Activated T-helper 1 cell treated with Interleukin-2 at 50 U/mL for 16 hours (primary cell): ENCODE measurements around the gene CA5A.
"Not testable (repeated sequence)": the region's sequence is repeated elsewhere in the genome, so short reads cannot be mapped to it uniquely, and the experiment has no call there.

Source experiments
- DNase-seq: peaks from one replicate; pipeline ENCODE4 v3.0.0-alpha.2; 2020; ENCODE audit warnings: low read depth

The CA5A gene

DNA sequence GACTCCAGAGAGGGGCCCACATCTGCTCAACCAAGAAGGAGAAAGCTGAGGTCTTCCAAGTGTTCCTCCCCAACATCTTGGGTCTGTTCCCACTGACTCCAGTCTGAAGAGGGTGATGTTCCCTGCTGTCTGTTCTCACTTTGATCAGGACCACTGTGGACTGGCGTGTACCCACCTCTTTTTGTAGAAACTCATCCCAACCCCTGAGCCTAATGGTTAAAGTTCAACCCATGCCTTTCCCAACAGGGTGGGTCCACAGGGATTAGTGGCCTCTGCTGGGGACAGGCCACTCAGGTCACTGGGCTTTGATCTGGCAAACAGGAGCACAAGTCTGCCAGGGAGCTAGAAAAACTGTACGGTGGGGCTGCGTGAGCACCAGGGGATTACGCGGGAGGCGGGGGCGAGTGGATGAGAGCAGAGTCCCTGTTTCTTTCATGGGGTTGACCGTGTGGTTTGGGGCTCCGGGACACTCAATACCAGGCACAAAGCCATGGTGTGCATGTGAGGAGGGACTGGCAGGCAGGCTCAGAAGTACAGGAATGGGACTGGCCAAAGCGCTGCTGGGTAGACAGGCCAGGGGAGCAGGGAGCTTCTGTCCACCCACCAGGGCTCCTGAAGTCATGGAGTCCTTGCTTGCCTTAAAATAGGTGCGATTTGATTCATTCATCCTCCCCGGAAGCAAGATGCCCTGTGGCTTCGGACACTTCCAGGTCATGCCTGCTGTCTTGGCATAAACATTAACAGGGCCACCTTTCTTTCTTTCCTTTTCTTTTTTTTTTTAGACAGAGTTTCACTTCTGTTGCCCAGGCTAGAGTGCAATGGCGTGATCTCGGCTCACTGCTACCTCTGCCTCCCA, at the start of gene CA5A:
CA5A (minus strand) TSS at position 155 of the 856 bp plus-strand sequence; CDS start at position 76, 79 bp downstream.
- no peak for DNase-seq

DNA sequence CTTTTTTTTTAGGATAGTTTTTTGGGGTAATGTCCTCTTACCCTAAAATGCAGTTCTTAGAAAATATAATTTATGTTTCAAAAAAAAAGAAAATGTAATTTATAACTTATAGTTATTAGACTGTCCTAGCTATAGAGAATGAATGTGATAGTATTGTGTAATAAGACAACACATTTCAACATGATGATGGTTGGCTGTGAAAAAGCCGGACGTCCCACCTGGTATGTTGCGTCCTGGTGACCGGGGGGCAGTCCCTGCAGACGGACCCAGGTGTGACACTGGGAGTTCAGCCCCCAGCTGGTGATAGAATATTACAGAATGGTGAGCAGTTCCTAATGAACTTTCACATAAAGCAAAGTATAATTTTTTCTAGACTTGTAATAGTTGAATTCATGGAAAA, 49.2 kb upstream of the CA5A start:
- DNase-seq: not testable (repeated sequence)

DNA sequence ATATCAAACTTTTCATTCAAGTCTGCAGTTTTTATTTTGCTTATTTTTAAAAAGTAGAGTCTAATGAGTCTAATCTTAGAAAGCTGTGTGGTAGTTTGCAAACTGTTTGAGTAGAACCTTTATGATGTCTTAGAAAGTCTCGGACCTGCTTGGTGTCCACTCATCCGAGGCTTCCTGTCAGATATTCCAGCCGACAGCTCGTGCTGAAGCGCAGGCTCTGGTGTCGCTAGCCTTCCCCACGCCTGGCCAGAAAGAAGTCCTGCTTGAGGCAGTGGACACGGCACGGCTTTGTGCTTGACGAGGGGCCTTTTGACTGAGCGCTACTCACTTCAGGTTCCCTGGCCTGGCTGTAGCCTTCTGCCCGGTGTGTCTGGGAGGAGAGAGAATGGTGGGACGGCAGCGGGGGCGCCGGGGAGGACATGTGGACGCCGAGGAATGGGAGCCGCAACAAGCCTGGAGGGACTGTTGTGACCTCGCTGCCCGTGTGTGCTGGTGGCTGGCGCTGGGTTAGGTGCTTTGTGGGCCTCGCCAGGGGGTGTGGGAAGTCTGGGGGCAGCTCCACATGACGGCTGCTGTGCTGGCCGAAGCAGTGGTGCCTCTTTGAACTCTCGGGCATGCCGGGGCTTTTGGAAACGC, 48.4 kb upstream of the CA5A start:
- DNase-seq: no peak

DNA sequence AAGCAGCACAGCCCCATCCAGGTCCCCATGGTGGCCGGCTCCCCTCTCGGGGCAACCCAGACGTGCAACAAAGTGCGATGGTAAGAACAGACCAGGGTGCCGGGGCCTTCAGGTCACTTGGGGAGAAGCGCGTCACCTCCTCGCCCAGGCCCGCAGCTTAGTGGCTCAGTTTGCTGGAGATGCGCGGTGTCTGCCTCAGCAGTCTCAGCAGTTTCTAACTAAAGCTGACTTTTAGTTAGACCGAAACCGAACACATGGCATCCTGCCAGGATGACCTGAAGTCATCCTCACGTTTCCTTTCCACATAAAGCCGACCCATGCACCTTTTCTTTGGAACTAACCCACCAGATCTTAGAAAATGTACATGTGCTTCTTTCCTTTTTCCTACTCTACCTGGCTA, 47.9 kb upstream of the CA5A start:
- not testable (repeated sequence) for DNase-seq

DNA sequence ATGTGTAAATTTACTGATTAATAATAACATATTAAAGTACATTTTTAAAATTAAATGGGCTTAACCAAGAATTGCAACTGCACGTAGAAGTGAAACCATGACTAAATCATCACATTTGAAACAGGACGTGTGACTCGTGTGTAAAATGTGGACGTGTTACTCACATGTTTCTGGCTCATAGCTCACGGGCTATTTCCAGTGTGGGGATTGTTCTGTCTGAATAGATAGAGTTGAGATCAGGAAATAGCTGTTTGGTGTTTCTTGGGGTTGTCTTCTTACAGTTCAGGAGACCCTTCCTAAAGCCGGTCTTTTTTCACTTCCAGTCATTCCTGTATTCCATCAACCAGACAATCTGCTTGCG, 47.4 kb upstream of the CA5A start:
- DNase-seq: not testable (repeated sequence)

DNA sequence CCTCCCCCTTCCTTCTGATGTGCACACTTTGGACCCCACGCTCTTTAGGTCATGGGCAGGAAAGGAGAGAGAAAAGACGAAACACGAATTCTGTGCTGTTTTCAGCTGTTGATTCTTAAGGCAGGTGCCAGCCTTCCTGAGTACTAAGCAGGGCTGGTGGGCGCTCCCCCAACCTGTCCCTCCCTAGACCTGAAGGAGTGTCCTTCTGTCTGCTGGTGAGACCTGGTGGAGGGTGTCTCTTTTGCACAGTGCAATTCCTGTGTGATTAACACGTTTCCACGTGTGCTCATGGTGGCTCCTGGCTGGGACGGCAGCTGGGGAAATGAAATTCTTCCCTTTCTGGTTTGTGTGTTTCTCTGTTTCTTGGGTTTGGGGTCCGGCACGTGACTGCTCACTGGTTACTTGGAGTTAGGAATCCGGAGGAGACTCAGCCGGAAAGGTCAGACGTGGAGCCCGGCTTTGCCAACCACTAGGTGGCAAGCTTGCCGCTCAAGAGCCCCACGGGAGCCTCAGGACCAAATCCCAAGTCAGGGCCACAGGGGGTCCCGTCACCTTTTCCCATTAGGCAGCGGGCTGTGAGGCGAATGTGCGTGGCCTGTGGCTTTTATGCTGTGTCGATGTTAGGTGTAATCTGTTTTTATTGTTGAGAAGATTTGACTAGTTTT, 46.9 kb upstream of the CA5A start:
- not testable (repeated sequence) for DNase-seq

DNA sequence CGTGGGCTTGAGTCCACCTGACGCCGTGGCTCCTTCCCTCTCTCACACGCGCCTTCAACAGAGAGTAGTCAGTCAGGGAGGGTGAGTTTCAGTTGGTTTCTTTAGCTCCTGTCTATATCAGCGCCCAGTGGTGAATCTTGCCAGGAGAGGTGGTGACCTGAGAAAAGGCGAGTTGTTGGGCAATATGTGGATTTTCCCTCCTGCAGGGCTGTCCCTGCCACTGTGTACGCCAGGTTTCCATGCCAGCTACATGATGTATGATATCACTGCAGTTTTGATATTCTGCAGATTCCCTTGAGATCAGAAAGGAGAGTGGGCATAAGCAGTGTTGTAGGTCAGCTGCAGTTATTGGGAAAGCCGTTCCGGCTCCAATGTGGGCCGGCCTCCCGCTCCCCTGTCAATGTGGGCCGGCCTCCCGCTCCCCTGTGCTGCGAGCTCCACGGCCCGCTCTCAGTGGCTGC, 46.3 kb upstream of the CA5A start:
- no peak for DNase-seq

DNA sequence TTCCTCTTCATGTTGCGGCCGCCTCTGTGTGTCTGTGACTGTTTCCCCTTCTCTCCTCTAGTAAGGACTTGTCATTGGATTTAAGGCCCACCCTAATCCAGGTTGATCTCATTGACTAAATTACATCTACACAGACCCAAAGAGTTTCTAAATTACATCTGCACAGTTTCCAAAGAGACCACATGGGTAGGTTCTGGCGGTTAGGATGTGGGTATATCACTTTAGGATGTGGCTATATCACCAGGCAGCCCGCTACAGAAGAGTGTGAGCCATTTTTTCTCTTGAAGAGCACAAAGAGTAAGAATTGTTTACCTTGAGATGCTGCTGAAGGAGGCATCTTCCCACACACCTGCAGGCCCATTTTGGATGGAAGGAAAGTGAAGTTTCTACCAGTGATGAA, 45.0 kb upstream of the CA5A start:
- DNase-seq: not testable (repeated sequence)

DNA sequence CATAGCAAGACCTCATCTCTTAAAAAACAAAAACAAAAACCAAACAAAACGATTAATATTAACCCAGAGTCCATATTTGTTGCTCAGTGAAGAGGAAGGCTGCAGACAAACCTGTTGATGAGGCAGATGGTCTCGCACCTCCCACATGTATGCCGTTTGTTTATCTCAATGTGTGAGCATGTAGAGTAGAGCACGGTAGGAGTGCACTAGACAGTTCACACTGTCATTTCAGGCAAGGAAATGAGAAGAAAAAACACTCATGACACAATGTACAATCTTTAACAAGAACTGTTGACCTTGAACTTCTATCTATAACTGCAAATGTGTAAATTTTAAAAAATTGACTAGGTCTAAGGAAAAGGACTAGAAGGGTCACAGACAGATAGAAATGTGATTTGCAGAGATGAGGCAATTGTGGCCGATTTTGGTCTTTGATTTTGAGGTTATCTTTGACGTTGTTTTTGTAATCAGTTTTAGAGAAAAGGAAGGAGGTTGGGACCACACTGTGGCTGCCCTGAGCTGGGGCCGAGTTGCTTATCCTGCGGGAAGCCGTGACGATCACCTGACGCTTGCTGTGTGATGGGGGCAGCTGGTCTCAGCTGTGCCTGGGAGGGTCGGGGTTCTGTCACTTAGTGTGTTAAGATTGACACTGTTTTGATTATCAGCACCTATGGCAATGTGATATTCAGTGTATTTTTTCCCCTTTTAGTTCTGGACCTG, 43.7 kb upstream of the CA5A start:
- not testable (repeated sequence) for DNase-seq

DNA sequence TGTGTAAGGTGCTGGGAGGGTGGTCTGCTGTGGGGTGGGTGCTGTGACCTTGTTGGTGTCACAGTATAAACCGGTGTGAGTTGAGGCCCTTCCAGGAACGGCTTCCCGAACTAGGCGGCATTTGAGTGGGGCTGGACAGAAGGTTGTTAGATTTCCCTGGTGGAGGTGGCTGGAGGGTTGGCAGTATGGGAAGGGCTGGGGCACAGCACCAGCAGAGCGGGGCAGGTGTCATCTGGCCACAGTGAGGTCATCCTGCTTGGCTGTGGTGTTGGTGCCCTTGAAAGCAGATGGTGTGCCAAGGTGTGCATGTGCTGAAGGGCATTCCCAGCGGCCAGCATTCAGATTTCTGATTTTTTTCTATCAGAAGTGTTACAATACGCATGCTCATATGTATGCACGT, 43.0 kb upstream of the CA5A start:
- no peak for DNase-seq

DNA sequence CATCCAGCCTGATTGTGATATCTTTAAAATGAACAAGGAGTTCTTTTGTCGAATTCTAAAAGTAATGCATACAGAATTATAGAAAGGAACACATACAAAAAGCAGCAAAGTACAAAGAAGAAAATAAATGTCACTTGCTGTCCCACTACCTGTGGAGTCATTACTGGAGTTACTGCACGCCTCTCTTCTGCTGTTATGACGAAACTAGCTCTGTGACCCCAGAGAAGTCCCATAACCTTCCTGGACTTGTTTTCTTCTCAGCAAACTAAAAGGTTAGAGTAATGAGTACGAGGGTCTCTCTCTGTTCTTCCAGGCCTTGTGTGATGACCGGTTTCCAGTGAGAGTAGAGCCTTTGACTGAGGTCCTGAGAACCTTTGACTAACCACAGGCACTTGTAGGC, 41.8 kb upstream of the CA5A start:
- DNase-seq: no peak

DNA sequence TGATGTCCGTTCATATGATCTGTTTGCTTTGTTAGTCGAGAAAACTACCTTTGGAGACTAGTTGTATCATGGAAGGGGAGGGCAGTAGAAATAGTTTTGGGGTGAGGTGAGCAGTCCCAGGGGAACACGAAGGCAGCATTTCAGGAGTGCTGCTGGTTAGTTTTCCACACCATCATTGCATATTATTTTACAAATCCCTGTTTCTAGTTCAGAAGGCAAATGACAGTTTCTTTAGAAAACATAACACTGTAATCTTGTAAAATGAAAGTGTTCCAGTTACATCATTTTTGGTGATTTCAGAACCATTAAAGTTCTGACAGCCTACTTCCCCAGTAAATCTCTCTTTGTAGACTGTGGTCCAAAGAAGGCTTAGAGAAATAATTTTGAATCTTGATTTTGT, 40.3 kb upstream of the CA5A start:
- DNase-seq: no peak

DNA sequence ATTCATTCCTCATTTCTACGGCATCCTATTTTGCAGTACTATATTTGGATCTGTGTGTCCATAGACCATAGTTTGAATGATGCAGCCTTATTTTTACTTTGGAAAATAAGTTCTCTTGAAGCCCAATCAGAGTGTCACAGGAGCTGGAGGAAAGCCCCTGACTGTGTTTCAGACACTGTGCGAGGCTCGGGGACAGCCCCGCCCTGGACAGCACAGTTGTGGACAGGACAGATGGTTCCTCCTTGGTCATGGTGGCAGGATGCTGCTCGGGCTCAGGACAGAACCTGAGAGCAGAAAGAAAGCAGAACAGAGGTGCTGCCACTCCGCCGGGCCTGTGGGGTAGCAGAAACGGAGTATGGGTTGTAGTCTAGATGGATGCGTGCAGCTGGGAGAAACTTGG, 37.8 kb upstream of the CA5A start:
- no peak for DNase-seq

DNA sequence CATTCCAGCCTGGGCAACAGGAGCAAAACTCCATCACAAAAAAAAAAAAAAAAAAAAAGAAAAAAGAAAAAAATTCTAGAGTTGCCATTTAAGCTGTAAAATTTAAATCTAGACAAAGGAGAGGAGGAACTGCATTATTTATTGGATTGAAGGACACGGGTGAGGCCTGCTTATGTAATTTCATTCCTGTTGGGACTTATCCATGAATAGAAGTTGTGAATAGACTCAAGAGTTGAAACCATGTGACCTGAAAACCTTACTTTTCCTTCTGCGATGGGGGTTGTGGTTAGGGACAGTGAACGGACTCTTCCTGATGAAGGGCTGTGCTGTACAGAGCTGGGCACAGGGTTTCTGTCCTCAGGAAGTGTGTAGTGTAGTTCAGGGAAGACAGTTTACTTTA, 37.4 kb upstream of the CA5A start:
- no peak for DNase-seq

DNA sequence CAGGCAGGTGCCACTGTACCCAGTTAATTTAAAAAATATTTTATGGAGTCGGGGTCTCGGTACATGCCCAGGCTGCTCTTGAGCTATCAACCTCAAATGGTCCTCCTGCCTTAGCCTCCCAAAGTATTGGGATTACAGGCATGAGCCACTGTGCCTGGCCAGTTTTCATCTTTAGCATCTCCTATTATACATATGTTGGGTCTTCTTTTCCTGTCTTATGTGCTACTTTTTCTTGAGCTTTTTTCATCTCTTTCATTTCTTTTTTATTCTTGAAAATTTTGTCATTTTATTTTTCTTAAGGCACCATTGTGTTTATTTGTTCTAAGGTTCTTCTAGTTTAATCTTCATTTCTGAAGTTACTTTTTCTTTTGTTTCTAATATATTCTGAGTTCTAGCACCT, 35.6 kb upstream of the CA5A start:
- no peak for DNase-seq

DNA sequence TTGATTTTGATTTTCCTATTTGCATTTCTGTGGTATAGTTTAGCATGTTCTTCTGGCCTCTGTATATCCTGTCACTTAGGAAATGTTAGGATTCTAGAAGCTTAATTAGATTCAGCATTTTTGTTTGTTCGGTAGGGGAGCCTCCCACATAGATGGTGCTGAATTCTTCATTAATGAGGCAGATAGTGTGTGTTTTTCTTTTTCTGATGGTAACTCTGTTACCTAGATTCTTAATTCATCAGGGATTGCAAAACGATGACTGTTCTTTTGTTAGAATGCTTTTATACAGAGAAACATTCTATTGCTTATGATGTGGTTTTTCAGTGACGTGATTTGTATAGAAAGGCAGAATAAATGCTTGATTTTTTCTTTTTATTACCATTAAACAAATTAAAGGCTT, 33.9 kb upstream of the CA5A start:
- DNase-seq: no peak

DNA sequence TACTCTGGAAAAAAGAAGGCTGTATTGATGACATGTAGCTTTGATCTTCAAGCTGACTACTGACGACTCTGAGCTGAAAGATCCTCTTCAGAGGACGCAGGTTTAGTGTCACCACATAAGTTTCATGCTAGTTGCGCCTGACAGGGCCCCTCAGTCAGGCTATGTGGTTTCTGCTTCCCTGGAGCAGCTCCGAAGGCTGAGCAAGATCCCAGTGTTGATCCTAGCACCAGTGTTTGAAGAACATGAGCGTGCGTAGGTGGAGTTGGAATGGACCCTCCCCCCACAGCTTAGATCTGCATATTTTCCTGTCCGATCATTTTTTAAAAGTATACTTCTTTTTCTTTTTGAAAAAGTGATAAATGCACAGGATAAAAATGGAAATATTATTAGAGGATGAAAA, 32.2 kb upstream of the CA5A start:
- DNase-seq: no peak

DNA sequence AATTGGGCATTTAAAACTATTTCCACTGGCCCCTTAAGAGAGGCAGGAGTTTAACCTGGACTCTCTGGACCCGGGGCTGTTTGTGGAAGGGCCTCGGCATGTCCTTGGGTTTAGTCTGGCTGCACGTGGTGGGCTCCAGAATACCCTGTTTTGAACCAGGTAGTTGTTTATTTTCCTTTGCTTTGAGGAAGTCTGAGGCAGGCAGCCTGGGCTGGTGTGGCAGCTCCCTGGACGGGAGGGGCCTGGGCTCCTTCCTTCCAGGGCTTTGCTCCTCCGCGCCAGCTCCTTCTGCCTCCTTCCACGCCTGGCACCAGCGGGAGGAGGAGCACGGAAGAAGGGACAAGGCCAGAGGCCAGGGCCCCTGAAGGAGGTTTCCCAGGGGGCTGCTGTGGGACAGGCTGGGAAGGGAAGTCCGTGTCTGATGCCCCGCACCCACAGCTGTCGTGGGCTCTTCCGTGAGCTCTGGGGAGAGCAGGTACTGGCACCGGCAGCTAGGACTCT, 30.4 kb upstream of the CA5A start:
- no peak for DNase-seq

DNA sequence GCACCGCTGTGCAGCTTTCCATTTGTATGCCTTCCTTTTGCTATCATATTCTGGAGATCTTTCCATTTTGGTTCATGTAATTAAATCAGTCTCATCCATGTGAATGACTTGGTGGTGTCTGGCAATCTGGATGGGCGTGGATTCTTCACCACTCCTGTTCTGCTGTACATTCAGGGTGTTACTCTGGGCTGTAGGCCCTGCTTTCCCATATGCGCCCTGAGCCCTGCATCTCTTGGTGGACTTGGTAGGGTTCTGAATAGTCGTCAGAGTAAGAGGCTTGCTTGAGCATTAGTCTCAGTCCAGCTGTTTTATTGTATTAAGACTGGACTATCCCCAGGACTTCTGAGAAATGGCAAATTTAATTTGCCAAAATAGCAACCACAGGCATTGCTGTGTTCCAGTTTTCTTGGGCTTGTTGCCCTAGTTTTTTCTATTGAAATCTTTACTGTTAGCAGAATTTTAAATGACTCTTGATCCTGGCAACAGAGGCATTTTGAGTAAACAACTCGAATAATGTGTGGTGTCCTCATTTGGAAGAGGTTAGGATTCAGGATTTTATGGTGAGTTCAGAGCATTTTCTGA, 29.8 kb upstream of the CA5A start:
- no peak for DNase-seq

DNA sequence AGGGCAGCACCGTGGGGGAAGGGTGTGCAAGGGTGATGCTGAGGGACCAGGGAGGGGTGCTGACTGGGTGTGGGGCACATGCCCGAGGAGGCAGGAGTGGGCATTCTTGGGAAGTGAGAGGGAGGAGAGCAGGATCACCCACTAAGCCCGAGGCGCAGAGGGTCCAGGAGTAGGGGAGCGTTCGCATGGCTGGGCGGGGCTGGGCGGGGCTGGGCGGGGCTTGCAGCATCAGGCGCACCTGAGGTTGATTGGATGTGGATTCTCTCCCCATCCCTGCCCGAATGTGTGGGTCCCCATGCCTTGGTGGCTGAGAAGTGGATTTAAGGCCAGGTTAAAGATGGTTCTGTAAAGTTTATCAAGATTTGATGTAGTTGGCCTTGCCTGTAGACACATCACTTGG, 29.1 kb upstream of the CA5A start:
- DNase-seq: no peak

DNA sequence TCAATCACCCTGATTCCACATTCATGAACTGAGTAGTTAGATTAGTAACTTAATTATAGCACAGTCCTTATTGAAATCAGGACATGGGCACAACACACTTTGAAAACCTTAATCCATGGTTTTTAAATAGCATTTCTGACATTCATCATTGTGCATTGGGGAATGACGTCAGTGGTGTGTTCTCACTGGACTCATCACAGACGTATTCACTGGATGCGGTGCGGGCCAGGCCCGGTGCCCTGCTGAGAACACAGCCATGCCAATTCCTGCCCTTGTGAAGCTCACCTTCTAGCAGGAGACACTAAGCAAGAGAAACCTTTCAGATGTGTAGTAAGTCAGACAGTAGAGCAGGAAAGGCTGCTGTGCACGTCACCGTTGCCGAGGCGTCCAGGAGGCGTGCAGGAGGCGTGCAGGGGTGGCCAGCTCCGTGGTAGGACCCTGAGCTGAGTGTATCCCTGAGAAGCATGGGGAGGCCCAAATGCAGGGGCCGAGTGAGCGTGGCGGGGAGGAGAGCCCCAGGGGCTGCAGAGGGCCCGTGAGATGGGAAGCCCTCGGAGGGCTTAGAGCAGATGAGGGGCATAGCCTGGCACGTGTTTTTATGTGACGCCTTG, 27.8 kb upstream of the CA5A start:
- no peak for DNase-seq
